Activated naive CD8-positive, alpha-beta T cell (primary cell): ENCODE results near the gene ZNF502.

ENCODE experiments used
- H3K27ac Mint-ChIP-seq: one replicate; pipeline ENCODE4 v1.8.0; 2021; ENCODE audit warnings: mixed read lengths
- H3K27me3 Mint-ChIP-seq: one replicate; pipeline ENCODE4 v1.8.0; 2021; ENCODE audit warnings: mixed read lengths
- H3K36me3 Mint-ChIP-seq: one replicate; pipeline ENCODE4 v1.8.0; 2021; ENCODE audit warnings: mixed read lengths
- H3K4me1 Mint-ChIP-seq: one replicate; pipeline ENCODE4 v1.8.0; 2021; ENCODE audit warnings: low read depth, mixed read lengths
- H3K4me3 Mint-ChIP-seq: one replicate; pipeline ENCODE4 v1.8.0; 2021; ENCODE audit warnings: mild to moderate bottlenecking, mixed read lengths
- H3K9me3 Mint-ChIP-seq: one replicate; pipeline ENCODE4 v1.8.0; 2021; ENCODE audit warnings: low read depth, mixed read lengths

ZNF502 gene

DNA sequence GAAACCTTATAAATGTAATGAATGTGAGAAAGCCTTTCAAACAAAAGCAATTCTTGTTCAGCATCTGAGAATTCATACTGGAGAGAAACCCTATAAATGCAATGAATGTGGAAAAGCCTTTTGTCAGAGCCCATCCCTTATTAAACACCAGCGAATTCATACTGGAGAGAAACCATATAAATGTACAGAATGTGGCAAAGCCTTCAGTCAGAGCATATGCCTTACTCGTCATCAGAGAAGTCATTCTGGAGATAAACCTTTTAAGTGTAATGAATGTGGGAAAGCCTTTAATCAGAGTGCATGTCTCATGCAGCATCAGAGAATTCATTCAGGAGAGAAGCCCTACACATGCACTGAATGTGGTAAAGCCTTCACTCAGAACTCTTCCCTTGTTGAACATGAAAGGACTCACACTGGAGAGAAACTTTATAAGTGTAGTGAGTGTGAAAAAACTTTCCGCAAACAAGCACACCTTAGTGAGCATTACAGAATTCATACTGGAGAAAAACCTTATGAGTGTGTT is 22.2 kb downstream of the ZNF502 start:
- Mint-ChIP-seq H3K27ac (no peak overlapping the region), H3K4me1 (peaks cover 9% of the 10 kb centered on the region), H3K4me3 (no peak overlapping the region), H3K9me3 (peaks cover 45% of the 10 kb centered on the region), H3K36me3 (peaks cover 54% of the 10 kb centered on the region), H3K27me3 (no peaks in the 10 kb centered on the region)

DNA sequence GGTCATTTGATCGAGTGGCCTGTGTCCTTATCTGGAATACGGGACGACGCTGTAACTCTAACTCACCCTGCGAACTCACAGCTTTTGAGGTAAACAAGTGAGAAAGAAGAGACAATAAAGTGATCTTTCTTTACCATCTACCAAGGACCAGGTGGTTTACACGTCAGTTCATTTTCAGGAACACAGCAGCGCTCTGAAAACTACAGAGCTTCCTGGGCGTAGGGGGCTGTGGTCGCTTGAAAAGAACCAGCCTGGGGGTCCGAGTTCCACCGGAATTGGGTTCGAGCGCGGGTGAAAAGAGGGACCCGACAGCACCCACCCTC is 48.6 kb downstream of the ZNF502 start:
- Mint-ChIP-seq H3K36me3 (peaks cover 26% of the 10 kb centered on the region), H3K4me1 (peaks cover 33% of the 10 kb centered on the region), H3K27me3 (peaks cover under 1% of the 10 kb centered on the region), H3K9me3 (peaks cover 10% of the 10 kb centered on the region), H3K4me3 (peak overlapping the region; percentile 92), H3K27ac (peak overlapping the region; percentile 82)

DNA sequence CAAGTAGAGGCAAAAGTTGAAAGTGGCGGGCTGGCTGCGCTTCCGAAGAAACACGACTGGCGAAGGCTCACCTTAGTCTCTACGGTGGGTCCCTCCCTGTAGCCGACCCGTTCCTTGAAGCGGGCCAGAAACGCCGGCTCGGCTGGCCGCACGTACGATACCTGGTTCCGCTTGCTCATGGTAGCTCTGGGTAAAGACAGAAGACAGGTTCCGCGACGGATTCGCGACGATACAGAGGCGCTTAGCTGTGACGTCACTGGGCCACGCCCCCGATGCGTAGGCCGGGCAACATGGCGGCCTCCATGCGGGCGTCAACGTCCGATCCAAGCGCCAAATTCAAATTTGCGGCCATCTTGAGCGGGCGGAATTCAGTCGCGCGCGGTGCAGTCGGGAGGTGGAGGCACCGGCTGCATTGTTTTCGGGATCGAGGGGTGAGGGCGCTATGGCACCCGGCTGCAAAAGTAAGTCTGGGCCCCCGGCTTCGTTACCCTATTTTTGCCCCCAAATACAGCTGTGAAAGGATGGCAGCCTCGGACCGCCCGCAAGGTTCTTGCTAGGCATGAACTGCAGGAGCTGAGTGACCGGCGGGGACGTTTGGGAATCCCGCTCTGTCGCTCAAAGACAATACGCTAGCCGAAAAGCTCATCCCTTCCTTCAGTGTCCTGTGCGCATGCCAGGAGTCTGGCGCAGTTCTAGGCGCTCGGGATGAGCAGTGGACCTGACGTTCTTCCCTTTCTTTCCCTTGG is 49.1 kb downstream of the ZNF502 start, which contains the start of the genes KIAA1143 and KIF15:
TSS of gene KIAA1143 (minus strand) at position 196 of the 746 bp plus-strand sequence. CDS start at position 179, 17 bp downstream.
TSS of gene KIF15 (plus strand) at position 371 of the 746 bp plus-strand sequence. CDS start at position 443, 72 bp downstream.
- peaks cover 3% of the 10 kb centered on the region for H3K27me3 Mint-ChIP-seq
- H3K4me1 Mint-ChIP-seq, result peaks cover 32% of the 10 kb centered on the region
- H3K9me3 Mint-ChIP-seq, result peaks cover 10% of the 10 kb centered on the region
- peak within 1 kb of the TSS; percentile 82 for H3K27ac Mint-ChIP-seq
- H3K36me3 Mint-ChIP-seq, result peaks cover 24% of the 10 kb centered on the region
- H3K4me3 Mint-ChIP-seq, result peak within 1 kb of the TSS; percentile 92

- Mint-ChIP-seq H3K9me3 (peaks cover 7% of the 10 kb centered on the region), H3K27ac (peak overlapping the region; percentile 82), H3K36me3 (peaks cover 24% of the 10 kb centered on the region), H3K27me3 (peaks cover 4% of the 10 kb centered on the region), H3K4me3 (peak overlapping the region; percentile 92), H3K4me1 (peaks cover 30% of the 10 kb centered on the region)
These were observed 49.8 kb downstream of the ZNF502 start for GRCh38 chr3:44762170-44762677.

DNA sequence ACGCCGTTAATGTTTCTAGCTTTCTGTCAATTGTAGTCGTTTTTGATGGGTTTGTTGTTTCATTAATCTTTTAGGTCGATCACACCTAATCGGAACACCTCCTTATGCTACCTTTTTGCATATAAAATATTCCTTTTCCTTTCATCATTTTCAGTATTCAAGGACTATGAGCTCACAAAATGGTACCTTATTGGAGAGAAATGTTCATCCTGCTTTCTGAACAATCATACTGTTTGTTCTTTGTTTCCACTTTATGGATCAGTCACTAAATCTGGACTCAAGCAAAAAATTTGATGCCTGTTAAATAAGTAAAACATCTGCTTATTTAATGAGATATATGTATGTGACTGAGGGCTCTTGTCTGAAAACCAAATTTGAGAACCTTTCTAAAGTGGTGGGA is 50.2 kb downstream of the ZNF502 start:
- Mint-ChIP-seq H3K36me3 (peaks cover 21% of the 10 kb centered on the region), H3K9me3 (peaks cover 2% of the 10 kb centered on the region), H3K4me3 (peak overlapping the region; percentile 92), H3K4me1 (peaks cover 25% of the 10 kb centered on the region), H3K27me3 (peaks cover 5% of the 10 kb centered on the region), H3K27ac (no peak overlapping the region)

DNA sequence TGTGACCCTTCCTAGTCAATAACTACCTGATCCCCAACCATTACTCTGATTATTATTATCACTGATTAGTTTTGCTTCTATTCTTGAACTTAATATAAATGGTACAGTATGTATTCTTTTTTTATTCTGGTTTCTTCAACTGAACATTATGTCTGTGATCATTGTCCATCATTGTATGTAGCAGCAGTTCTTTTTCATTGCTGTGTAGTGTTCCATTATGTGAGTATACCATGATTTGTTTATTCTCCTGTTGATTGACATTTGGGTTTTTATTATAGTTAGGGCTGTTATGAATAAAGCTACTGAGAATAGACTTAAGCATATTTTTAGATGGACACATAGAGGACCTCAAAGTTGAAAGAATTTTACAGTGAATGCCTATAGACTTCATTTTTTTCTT is 51.8 kb downstream of the ZNF502 start:
- no peak overlapping the region for H3K4me3 Mint-ChIP-seq
- H3K27ac Mint-ChIP-seq, result no peak overlapping the region

DNA sequence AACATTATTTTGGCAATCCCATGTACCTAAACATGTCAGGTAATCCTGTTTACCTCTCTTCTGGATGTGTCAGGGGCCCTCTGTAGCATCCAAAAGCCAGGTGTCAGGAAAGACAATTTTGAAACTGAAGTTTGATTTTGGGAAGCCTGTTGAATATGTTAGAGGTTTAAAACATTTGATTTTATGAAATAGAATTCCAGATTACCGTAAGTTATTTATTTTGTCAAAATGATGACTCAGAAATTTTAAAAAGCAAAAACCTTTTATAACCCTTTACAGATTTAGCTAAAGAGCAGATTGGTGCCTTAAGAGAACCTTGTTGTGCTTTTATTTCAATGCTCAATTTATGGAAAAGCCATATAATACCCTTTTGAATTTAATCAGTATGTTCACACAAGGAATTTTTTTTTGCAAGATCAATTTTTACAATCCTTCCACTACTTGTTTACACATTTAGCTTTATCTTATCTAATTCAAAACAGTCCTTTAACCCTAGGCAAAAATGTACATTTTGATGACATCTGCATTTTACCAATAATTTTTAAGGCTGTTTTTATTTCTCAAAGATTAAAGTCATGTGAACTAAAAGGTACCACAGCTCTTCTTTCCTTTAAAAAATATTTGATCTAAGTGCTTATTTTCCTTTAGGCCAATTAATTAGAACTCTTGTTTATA is 59.1 kb downstream of the ZNF502 start:
- Mint-ChIP-seq H3K4me3 (no peak overlapping the region), H3K27me3 (peaks cover 2% of the 10 kb centered on the region), H3K4me1 (no peaks in the 10 kb centered on the region), H3K9me3 (peaks cover 10% of the 10 kb centered on the region), H3K36me3 (peaks cover 13% of the 10 kb centered on the region), H3K27ac (no peak overlapping the region)

More for the DNA sequence above, 51.8 kb downstream of the ZNF502 start:
- H3K9me3 Mint-ChIP-seq, result no peaks in the 10 kb centered on the region
- peaks cover 10% of the 10 kb centered on the region for H3K36me3 Mint-ChIP-seq
- H3K27me3 Mint-ChIP-seq, result peaks cover 5% of the 10 kb centered on the region
- H3K4me1 Mint-ChIP-seq, result peaks cover 12% of the 10 kb centered on the region

GRCh38 chr3:44772099-44772442 is 59.6 kb downstream of the ZNF502 start:
- H3K4me3 Mint-ChIP-seq, result no peak overlapping the region
- peaks cover 2% of the 10 kb centered on the region for H3K27me3 Mint-ChIP-seq
- H3K27ac Mint-ChIP-seq, result no peak overlapping the region
- peaks cover 13% of the 10 kb centered on the region for H3K36me3 Mint-ChIP-seq
- H3K4me1 Mint-ChIP-seq, result no peaks in the 10 kb centered on the region
- H3K9me3 Mint-ChIP-seq, result peaks cover 10% of the 10 kb centered on the region
